MM.1S (cell line): ENCODE measurements around the gene TEX10.

ENCODE experiments used
- CTCF ChIP-seq: fragments of 300-600 bp; sonication (generic); IDR thresholded peaks from 2 replicates; pipeline ENCODE4 v1.5.1; 2016; ENCODE audit warnings: antibody characterized with exemption, low read length, mixed read lengths
- EZH2 ChIP-seq: fragments of 300-600 bp; sonication (generic); optimal IDR thresholded peaks from 2 replicates; pipeline ENCODE3; 2017; ENCODE audit warnings: low read depth, mild to moderate bottlenecking, antibody characterized with exemption, low read length, mixed read lengths
- EZH2phosphoT487 ChIP-seq: fragments of 300-600 bp; sonication (generic); IDR thresholded peaks from 2 replicates; pipeline ENCODE4 v1.6.1; 2018; ENCODE audit warnings: antibody characterized with exemption, low read length

GRCh38 chr9:100292414-100292813 lies 60.3 kb downstream of the TEX10 start:
- no peak for TF ChIP-seq CTCF
- TF ChIP-seq EZH2, result no peak
- TF ChIP-seq EZH2phosphoT487, result no peak
